Ishikawa (cell line): ENCODE data around the gene KIF16B.

ENCODE experiments used
- CEBPB ChIP-seq: IDR thresholded peaks from 2 replicates; pipeline ENCODE4 v1.6.1; 2012
- CREB1 ChIP-seq: IDR thresholded peaks from 2 replicates; pipeline ENCODE4 v1.6.1; 2012; ENCODE audit warnings: low read depth
- EGR1 ChIP-seq: IDR thresholded peaks from 2 replicates; pipeline ENCODE4 v1.6.1; 2012
- EP300 ChIP-seq: IDR thresholded peaks from 2 replicates; pipeline ENCODE4 v1.6.1; 2012; ENCODE audit warnings: borderline replicate concordance
- FOXM1 ChIP-seq: IDR thresholded peaks from 2 replicates; pipeline ENCODE4 v1.6.1; 2012; ENCODE audit warnings: low read depth, borderline replicate concordance
- MAX ChIP-seq: IDR thresholded peaks from 2 replicates; pipeline ENCODE4 v1.6.1; 2012
- NFIC ChIP-seq: IDR thresholded peaks from 2 replicates; pipeline ENCODE4 v1.6.1; 2012
- RAD21 ChIP-seq: IDR thresholded peaks from 2 replicates; pipeline ENCODE4 v1.6.1; 2012; ENCODE audit warnings: low read depth
- REST ChIP-seq: IDR thresholded peaks from 2 replicates; pipeline ENCODE4 v1.6.1; 2012; ENCODE audit warnings: low read depth, mild to moderate bottlenecking
- TAF1 ChIP-seq: IDR thresholded peaks from 2 replicates; pipeline ENCODE4 v1.6.1; 2012; ENCODE audit warnings: low read depth, mild to moderate bottlenecking
- TCF12 ChIP-seq: IDR thresholded peaks from 2 replicates; pipeline ENCODE4 v1.6.1; 2012; ENCODE audit warnings: low read depth
- TEAD4 ChIP-seq: IDR thresholded peaks from 2 replicates; pipeline ENCODE4 v1.6.1; 2012
- USF1 ChIP-seq: IDR thresholded peaks from 2 replicates; pipeline ENCODE4 v1.6.1; 2012
- YY1 ChIP-seq: IDR thresholded peaks from 2 replicates; pipeline ENCODE4 v1.6.1; 2012; ENCODE audit warnings: low read depth
- ZBTB7A ChIP-seq: IDR thresholded peaks from 2 replicates; pipeline ENCODE4 v1.6.1; 2012; ENCODE audit warnings: low read depth

The KIF16B gene

GRCh38 chr20:16295534-16295933, 277.7 kb downstream of the KIF16B start:
- TF ChIP-seq EGR1 (no peak), RAD21 (no peak), REST (no peak), TAF1 (no peak), TEAD4 (no peak), EP300 (no peak), CEBPB (no peak), NFIC (no peak)

DNA sequence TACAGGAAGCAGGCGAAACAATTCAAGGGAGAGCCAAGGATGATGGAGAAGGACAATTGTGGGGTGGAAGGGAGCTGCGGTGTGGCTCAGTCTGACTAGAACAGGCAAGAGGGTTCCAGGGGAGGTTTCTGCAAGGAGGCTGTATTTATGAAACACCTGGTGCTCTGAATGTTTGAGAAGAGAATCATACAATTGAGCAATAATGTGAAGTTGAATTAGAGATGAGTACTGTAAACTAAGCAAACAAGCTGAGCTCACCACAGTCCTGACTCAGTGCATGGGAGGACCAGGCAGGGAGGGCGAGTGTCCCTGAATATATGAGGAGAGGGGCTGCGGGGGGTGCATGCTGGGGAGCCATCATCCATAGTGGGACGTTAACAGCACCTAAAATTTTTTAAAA, 279.7 kb downstream of the KIF16B start:
- no peak for TF ChIP-seq TCF12
- TF ChIP-seq RAD21, result no peak
- no peak for TF ChIP-seq TAF1
- TF ChIP-seq EP300, result no peak
- TF ChIP-seq MAX, result no peak
- TF ChIP-seq EGR1, result no peak
- no peak for TF ChIP-seq CREB1
- no peak for TF ChIP-seq REST
- TF ChIP-seq FOXM1, result no peak
- no peak for TF ChIP-seq USF1
- no peak for TF ChIP-seq ZBTB7A
- no peak for TF ChIP-seq CEBPB
- no peak for TF ChIP-seq YY1
- no peak for TF ChIP-seq NFIC
- no peak for TF ChIP-seq TEAD4

DNA sequence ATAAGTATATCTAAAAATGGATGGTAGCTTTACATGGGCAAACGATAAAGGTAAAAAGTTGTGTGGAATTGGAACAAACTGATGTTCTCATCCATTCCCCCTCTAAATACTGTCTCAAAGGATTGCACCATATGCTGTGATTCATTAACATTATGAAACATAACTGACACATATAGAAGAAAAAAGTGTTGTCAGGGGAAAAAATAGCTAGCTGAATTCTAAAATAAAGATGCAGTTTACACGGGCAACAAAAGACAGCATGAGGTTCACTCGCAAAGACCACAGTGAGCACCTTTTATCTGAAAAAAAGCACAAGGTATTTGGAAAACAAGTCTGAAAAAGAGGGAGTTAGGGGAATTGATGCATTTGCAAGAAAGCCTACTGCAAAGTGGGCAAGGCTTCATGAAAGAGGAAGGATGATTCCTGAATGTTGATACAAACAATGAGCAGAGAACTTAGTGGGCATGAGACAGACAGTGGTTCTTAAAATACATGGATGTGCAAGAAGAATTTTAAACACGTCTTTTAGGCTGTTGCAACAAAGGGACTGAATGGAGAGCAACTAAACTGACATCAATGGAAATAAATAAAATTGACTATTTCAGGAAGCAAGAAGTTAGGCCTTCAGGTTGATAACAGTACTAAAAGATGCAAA, 280.9 kb downstream of the KIF16B start:
- no peak for TF ChIP-seq EP300
- TF ChIP-seq MAX, result no peak
- TF ChIP-seq REST, result no peak
- TF ChIP-seq TAF1, result no peak
- no peak for TF ChIP-seq NFIC
- no peak for TF ChIP-seq CEBPB
- TF ChIP-seq FOXM1, result no peak
- TF ChIP-seq USF1, result no peak
- TF ChIP-seq YY1, result no peak
- TF ChIP-seq TEAD4, result no peak
- no peak for TF ChIP-seq ZBTB7A
- TF ChIP-seq TCF12, result no peak
- TF ChIP-seq EGR1, result no peak
- no peak for TF ChIP-seq CREB1
- no peak for TF ChIP-seq RAD21

DNA sequence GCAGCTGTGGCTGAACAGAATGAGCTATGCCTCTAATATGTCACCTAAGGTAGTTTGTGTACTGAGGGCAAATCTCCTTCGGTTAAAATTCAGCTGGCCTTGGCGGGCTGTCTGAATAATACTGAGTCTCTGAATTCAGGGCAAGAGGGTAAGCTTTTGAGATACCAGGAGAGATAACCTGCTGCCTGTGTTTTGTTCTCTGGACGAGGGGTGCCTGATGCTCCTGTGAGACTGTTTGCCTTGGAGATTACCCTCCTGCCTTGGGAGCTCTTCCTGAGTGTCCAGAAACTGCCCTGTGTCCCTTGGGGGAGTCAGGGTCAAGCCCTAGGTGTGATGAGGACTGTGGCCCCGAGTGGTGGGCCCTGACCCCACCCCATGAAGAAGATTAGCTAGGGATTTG, 282.9 kb downstream of the KIF16B start:
- TF ChIP-seq CREB1, result no peak
- TF ChIP-seq EGR1, result no peak
- no peak for TF ChIP-seq NFIC
- no peak for TF ChIP-seq YY1
- TF ChIP-seq TCF12, result no peak
- no peak for TF ChIP-seq REST
- no peak for TF ChIP-seq RAD21
- TF ChIP-seq FOXM1, result no peak
- TF ChIP-seq TEAD4, result no peak
- TF ChIP-seq MAX, result no peak
- no peak for TF ChIP-seq ZBTB7A
- no peak for TF ChIP-seq TAF1
- no peak for TF ChIP-seq USF1
- TF ChIP-seq EP300, result no peak
